Raji (cell line): Measurements from ENCODE around the gene MRPL45.

Experiments used
- POLR2A ChIP-seq: IDR thresholded peaks from 2 replicates; pipeline ENCODE4 v1.6.1; 2011; ENCODE audit warnings: low read depth, low read length, control low read depth; ENCODE audit not compliant: insufficient read depth

The MRPL45 gene

GRCh38 chr17:38364741-38365140, 67.8 kb downstream of the MRPL45 start:
- no peak for TF ChIP-seq POLR2A

- TF ChIP-seq POLR2A: no peak
These were observed 72.3 kb downstream of the MRPL45 start for GRCh38 chr17:38369124-38369886.
